GM12878 (cell line): Measurements from ENCODE around the gene FBXO5.

Source experiments
- RFX5 ChIP-seq: IDR thresholded peaks from 2 replicates; pipeline ENCODE4 v1.6.1; 2011; ENCODE audit warnings: low read depth, low read length, improper control_type of control experiment
- RUNX3 ChIP-seq: IDR thresholded peaks from 2 replicates; pipeline ENCODE4 v1.6.1; 2012; ENCODE audit warnings: low read length, inconsistent platforms

DNA sequence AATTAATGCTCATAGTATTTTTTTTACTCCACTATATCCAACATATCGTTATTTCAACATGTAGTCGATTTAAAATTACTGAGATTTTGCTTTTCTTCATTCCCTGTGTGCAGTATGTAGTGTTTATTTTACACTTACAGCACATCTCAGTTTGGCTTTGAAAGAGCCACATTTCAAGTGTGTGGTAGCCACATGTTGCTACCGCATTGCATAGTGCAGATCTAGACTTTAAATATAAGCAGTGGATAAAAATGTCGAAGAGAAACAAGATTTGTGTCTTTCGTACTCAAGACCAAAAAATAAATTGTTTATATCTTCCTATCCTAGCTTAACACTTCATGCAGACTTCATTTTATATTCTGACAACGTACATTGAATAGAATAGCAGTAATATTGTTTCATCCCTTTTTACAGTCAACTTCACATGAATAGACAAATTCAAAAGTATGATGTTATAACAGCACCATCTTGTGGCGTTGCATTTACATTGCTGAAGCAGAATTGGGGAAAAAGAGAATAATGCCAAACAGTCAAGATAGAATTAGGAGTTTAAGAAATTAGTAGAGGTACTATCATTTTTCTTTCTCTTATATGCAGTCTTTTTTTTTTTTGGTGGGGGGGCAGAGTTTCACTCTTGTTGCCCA, 29.9 kb downstream of the FBXO5 start:
- TF ChIP-seq RFX5 (no peak), RUNX3 (no peak)
